ENCODE measurements around the gene SASH3. TPM values are rescaled to one million over a fixed set of nuclear protein-coding genes. Genes with fewer than 3 reads are reported as not detected.

Gene SASH3
- total RNA-seq, 1 experiment from 2014 or later = not detected

DNA sequence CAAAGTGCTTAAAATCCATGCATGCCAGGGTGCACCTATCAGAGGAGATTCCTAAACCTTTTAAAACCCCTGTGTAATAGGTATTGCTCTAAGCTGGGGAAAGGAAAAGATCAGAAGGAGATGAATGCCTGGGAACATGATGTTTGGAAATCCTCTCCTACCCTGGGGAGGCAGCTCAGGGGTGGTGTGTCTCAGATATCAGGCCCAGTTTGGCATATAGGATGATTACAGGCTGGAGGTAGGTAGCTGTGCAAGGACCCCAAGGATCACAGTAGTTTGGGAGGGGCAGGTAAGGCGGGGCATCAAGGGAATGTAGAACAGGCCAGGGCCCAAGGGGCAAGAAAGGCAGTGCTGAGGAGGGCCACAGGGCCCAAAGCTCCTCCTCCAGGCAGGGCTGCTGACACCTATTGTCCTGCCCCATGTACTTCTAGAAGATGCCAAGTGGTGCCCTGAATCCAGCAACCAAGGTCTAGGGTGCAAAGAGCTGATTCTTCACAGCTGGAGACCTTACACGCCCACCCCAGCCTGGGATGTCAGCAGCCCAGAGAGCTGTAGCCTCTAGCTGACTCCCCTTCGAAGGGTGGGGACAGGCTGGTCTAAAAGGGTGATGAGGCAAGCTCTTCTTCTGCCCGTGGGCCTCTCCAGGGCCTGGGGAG, 17.6 kb downstream of the SASH3 start:
- Histone ChIP-seq H3K4me3 (ENCODE audit: low read length) (no peak overlapping the region), H3K27me3 (ENCODE audit: low read length) (no peaks in the 10 kb centered on the region), H3F3A (ENCODE audit: low read length, unreplicated experiment) (no peaks in the 10 kb centered on the region), H3K9me2 (replicated peaks; ENCODE audit: low read length) (no peaks in the 10 kb centered on the region), H3K4me2 (ENCODE audit: low read length) (no peak overlapping the region), H3K9ac (ENCODE audit: low read length) (no peak overlapping the region), H2AFZ (ENCODE audit: low read length) (no peak overlapping the region), H4K20me1 (ENCODE audit: low read length) (no peaks in the 10 kb centered on the region), H3K9me3 (ENCODE audit: low read length) (no peaks in the 10 kb centered on the region), H3K4me1 (ENCODE audit: insufficient read depth, low read length) (no peaks in the 10 kb centered on the region), H3K27ac (ENCODE audit: low read length) (no peak overlapping the region), H3K36me3 (ENCODE audit: low read depth, low read length) (no peaks in the 10 kb centered on the region), H3K79me2 (ENCODE audit: low read length) (no peaks in the 10 kb centered on the region)
- BruUV-seq (replicated peaks) = no TSS peak
- DNase-seq (no peak), ATAC-seq (no peak)
- intact Hi-C loops (cut with micrococcal nuclease) = no loop called here
- ChIA-PET POLR2A (ENCODE audit: unreplicated experiment) (no interaction called here), CTCF (no interaction called here)
- TF ChIP-seq EZH2 (IDR thresholded peaks at IDR 0.05; ENCODE audit: low read length, unreplicated experiment) (no peak), CTCF (conservative IDR thresholded peaks at IDR 0.05; ENCODE audit: low read depth, low read length) (no peak)

GRCh38 chrX:129798456-129798855, 18.7 kb downstream of the SASH3 start:
- no TSS peak for BruUV-seq (replicated peaks)
- no peaks in the 10 kb centered on the region for H4K20me1 ChIP-seq (ENCODE audit: low read length)
- H2AFZ ChIP-seq (ENCODE audit: low read length) = no peak overlapping the region
- H3K4me3 ChIP-seq (ENCODE audit: low read length) = no peak overlapping the region
- H3K9ac ChIP-seq (ENCODE audit: low read length) = no peak overlapping the region
- H3K4me1 ChIP-seq (ENCODE audit: insufficient read depth, low read length) = no peaks in the 10 kb centered on the region
- intact Hi-C loops (cut with micrococcal nuclease) = no loop called here
- ChIA-PET POLR2A (ENCODE audit: unreplicated experiment) (no interaction called here), CTCF (no interaction called here)
- H3K27ac ChIP-seq (ENCODE audit: low read length) = no peak overlapping the region
- no peaks in the 10 kb centered on the region for H3K79me2 ChIP-seq (ENCODE audit: low read length)
- no peaks in the 10 kb centered on the region for H3K27me3 ChIP-seq (ENCODE audit: low read length)
- no peaks in the 10 kb centered on the region for H3K9me3 ChIP-seq (ENCODE audit: low read length)
- no peaks in the 10 kb centered on the region for H3F3A ChIP-seq (ENCODE audit: low read length, unreplicated experiment)
- H3K4me2 ChIP-seq (ENCODE audit: low read length) = no peak overlapping the region
- H3K9me2 ChIP-seq (replicated peaks; ENCODE audit: low read length) = no peaks in the 10 kb centered on the region
- TF ChIP-seq EZH2 (IDR thresholded peaks at IDR 0.05; ENCODE audit: low read length, unreplicated experiment) = no peak
- no peak for TF ChIP-seq CTCF (conservative IDR thresholded peaks at IDR 0.05; ENCODE audit: low read depth, low read length)
- H3K36me3 ChIP-seq (ENCODE audit: low read depth, low read length) = no peaks in the 10 kb centered on the region
- ATAC-seq = no peak
- no peak for DNase-seq

GRCh38 chrX:129798888-129799287, 19.1 kb downstream of the SASH3 start:
- H3F3A ChIP-seq (ENCODE audit: low read length, unreplicated experiment) = no peaks in the 10 kb centered on the region
- no peaks in the 10 kb centered on the region for H3K27me3 ChIP-seq (ENCODE audit: low read length)
- no peaks in the 10 kb centered on the region for H3K36me3 ChIP-seq (ENCODE audit: low read depth, low read length)
- H4K20me1 ChIP-seq (ENCODE audit: low read length) = no peaks in the 10 kb centered on the region
- no peak overlapping the region for H3K4me2 ChIP-seq (ENCODE audit: low read length)
- no peaks in the 10 kb centered on the region for H3K9me2 ChIP-seq (replicated peaks; ENCODE audit: low read length)
- CTCF ChIA-PET = no interaction called here
- no peak overlapping the region for H2AFZ ChIP-seq (ENCODE audit: low read length)
- no peaks in the 10 kb centered on the region for H3K79me2 ChIP-seq (ENCODE audit: low read length)
- H3K4me1 ChIP-seq (ENCODE audit: insufficient read depth, low read length) = no peaks in the 10 kb centered on the region
- BruUV-seq (replicated peaks) = no TSS peak
- no peak overlapping the region for H3K27ac ChIP-seq (ENCODE audit: low read length)
- DNase-seq = no peak
- POLR2A ChIA-PET (ENCODE audit: unreplicated experiment) = no interaction called here
- TF ChIP-seq EZH2phosphoT487 (IDR thresholded peaks at IDR 0.05; ENCODE audit: borderline replicate concordance, low read length) (no peak), CTCF (conservative IDR thresholded peaks at IDR 0.05; ENCODE audit: low read depth, low read length) (no peak), EZH2 (IDR thresholded peaks at IDR 0.05; ENCODE audit: low read length, unreplicated experiment) (no peak)
- H3K4me3 ChIP-seq (ENCODE audit: low read length) = no peak overlapping the region
- no peak overlapping the region for H3K9ac ChIP-seq (ENCODE audit: low read length)
- ATAC-seq = no peak
- no peaks in the 10 kb centered on the region for H3K9me3 ChIP-seq (ENCODE audit: low read length)
- intact Hi-C loops (cut with micrococcal nuclease) = no loop called here
